SK-N-SH (cell line): ENCODE results near the gene COX8A. TPM values are rescaled to one million over a fixed set of nuclear protein-coding genes. Genes with fewer than 3 reads are reported as not detected.

Experiments
- CTCF ChIA-PET: fragments of 300-600, 350-600 bp; formaldehyde crosslinking; extraction: SDS; loops from one replicate; lab custom pipeline; 2021; lab: Yijun Ruan, JAX
- POLR2A ChIA-PET: fragments of 350-600 bp; sonication (Branson Sonifier 250); formaldehyde crosslinking; extraction: SDS; loops from one replicate; lab custom pipeline; 2020; ENCODE audit warnings: antibody characterized with exemption, inconsistent platforms; lab: Yijun Ruan, JAX
- DNase-seq: peaks from one replicate; pipeline ENCODE4 v3.0.0; 2012
- H2AFZ ChIP-seq: fragments of 200-600 bp; sonication (generic); 2 replicates; pipeline ENCODE4 v1.8.1; 2016; ENCODE audit warnings: antibody characterized with exemption, mild to moderate bottlenecking, low read depth
- H3F3A ChIP-seq: fragments of 200-600 bp; sonication (generic); replicated peaks from 2 replicates; pipeline ENCODE3; 2016; ENCODE audit warnings: antibody characterized with exemption, mild to moderate bottlenecking; ENCODE audit not compliant: insufficient read depth
- H3K27ac ChIP-seq, 2 experiments: fragments of 200-500 bp in 1 of 2; fragments of 200-600 bp in 1 of 2; sonication (Bioruptor generic) in 1 of 2; sonication (generic), shearing (Covaris generic) in 1 of 2; 2 replicates each; pipeline versions ENCODE4 v1.5.1 to v1.6.1; 2014 to 2016; ENCODE audit warnings: low read depth in 2 of 2, inconsistent platforms in 1 of 2, low read length in 1 of 2, mild to moderate bottlenecking in 1 of 2, mixed read lengths in 1 of 2
- H3K27me3 ChIP-seq: fragments of 200-600 bp; sonication (generic), shearing (Covaris generic); 2 replicates; pipeline ENCODE4 v1.6.1; 2016; ENCODE audit warnings: mixed run types; ENCODE audit not compliant: insufficient read depth
- H3K36me3 ChIP-seq, 2 experiments: fragments of 200-500 bp in 1 of 2; fragments of 200-600 bp in 1 of 2; sonication (Bioruptor generic) in 1 of 2; sonication (generic) in 1 of 2; replicated peaks in 1 of 2; 2 replicates each; pipeline versions ENCODE3 to v1.5.1; 2014 to 2016; ENCODE audit warnings: low read length in 1 of 2, mild to moderate bottlenecking in 1 of 2; ENCODE audit not compliant: insufficient read depth in 2 of 2, control insufficient read depth in 1 of 2
- H3K4me1 ChIP-seq, 2 experiments: fragments of 200-500 bp in 1 of 2; fragments of 200-600 bp in 1 of 2; sonication (Bioruptor generic) in 1 of 2; sonication (generic), shearing (Covaris generic) in 1 of 2; 2 replicates each; pipeline versions ENCODE4 v1.5.1 to v1.6.1; 2014 to 2016; ENCODE audit warnings: low read depth in 1 of 2, low read length in 1 of 2, mixed run types in 1 of 2; ENCODE audit not compliant: insufficient read depth in 2 of 2, control insufficient read depth in 1 of 2
- H3K4me2 ChIP-seq: fragments of 200-600 bp; sonication (generic), shearing (Covaris generic); 2 replicates; pipeline ENCODE4 v1.6.1; 2017; ENCODE audit warnings: mixed run types
- H3K4me3 ChIP-seq, 2 experiments: fragments of 200-500 bp in 1 of 2; fragments of 200-600 bp in 1 of 2; sonication (Bioruptor generic) in 1 of 2; sonication (generic), shearing (Covaris generic) in 1 of 2; 2 replicates each; pipeline versions ENCODE4 v1.5.1 to v1.8.1; 2014 to 2016; ENCODE audit warnings: low read depth in 2 of 2, inconsistent platforms in 1 of 2, low read length in 1 of 2, mild to moderate bottlenecking in 1 of 2, mixed read lengths in 1 of 2, moderate library complexity in 1 of 2
- H3K79me2 ChIP-seq: fragments of 200-600 bp; sonication (generic); 2 replicates; pipeline ENCODE4 v1.8.1; 2017; ENCODE audit warnings: mild to moderate bottlenecking; ENCODE audit not compliant: insufficient read depth
- H3K9ac ChIP-seq: fragments of 200-600 bp; sonication (generic); 2 replicates; pipeline ENCODE4 v1.6.1; 2017; ENCODE audit warnings: mixed run types
- H3K9me2 ChIP-seq: fragments of 200-600 bp; sonication (generic); 2 replicates; pipeline ENCODE4 v1.6.1; 2017; ENCODE audit warnings: mixed run types
- H3K9me3 ChIP-seq: fragments of 200-600 bp; sonication (generic); 2 replicates; pipeline ENCODE4 v1.6.1; 2017; ENCODE audit warnings: mixed run types, mild to moderate bottlenecking, moderate library complexity
- H4K20me1 ChIP-seq: fragments of 200-600 bp; sonication (generic); 2 replicates; pipeline ENCODE4 v1.6.1; 2017; ENCODE audit warnings: mild to moderate bottlenecking, mixed run types; ENCODE audit not compliant: insufficient read depth
- CHD2 ChIP-seq: fragments of 150-350 bp; IDR thresholded peaks from 2 replicates; pipeline ENCODE4 v1.6.1; 2018; ENCODE audit warnings: low read length; ENCODE audit not compliant: partially characterized antibody
- ELF1 ChIP-seq: IDR thresholded peaks from 2 replicates; pipeline ENCODE4 v1.4.0; 2012
- EP300 ChIP-seq, 2 experiments: IDR thresholded peaks; 2 replicates each; pipeline versions ENCODE4 v1.4.0 to v1.6.1; 2012; ENCODE audit warnings: borderline replicate concordance in 1 of 2, low read depth in 1 of 2, low read length in 1 of 2
- EZH2phosphoT487 ChIP-seq: fragments of 200-600 bp; sonication (generic); IDR thresholded peaks from 2 replicates; pipeline ENCODE4 v1.6.1; 2017; ENCODE audit warnings: low read depth, mixed run types, mild to moderate bottlenecking, antibody characterized with exemption, moderate library complexity, borderline replicate concordance
- FOSL2 ChIP-seq: IDR thresholded peaks from 2 replicates; pipeline ENCODE4 v1.4.0; 2012; ENCODE audit warnings: low read depth, mild to moderate bottlenecking, moderate library complexity, borderline replicate concordance
- FOXJ3 ChIP-seq: sonication (generic); formaldehyde crosslinking; IDR thresholded peaks from 2 replicates; pipeline ENCODE4 v1.5.1; 2020; ENCODE audit warnings: mild to moderate bottlenecking, missing genetic modification reagents
- FOXM1 ChIP-seq: IDR thresholded peaks from 2 replicates; pipeline ENCODE4 v1.4.0; 2012; ENCODE audit warnings: low read depth, mild to moderate bottlenecking
- GABPA ChIP-seq: IDR thresholded peaks from 2 replicates; pipeline ENCODE4 v1.4.0; 2012; ENCODE audit warnings: low read depth, mild to moderate bottlenecking
- GATA2 ChIP-seq: sonication (generic); formaldehyde crosslinking; IDR thresholded peaks from 2 replicates; pipeline ENCODE4 v1.5.0; 2020; ENCODE audit warnings: mild to moderate bottlenecking, missing genetic modification reagents
- MEF2A ChIP-seq: IDR thresholded peaks from 2 replicates; pipeline ENCODE4 v1.4.0; 2012; ENCODE audit warnings: low read depth, borderline replicate concordance
- NFIC ChIP-seq: IDR thresholded peaks from 2 replicates; pipeline ENCODE4 v1.4.0; 2012; ENCODE audit warnings: borderline replicate concordance
- NRF1 ChIP-seq: IDR thresholded peaks from 2 replicates; pipeline ENCODE4 v1.6.1; 2012; ENCODE audit warnings: low read depth, mild to moderate bottlenecking, low read length
- POLR2AphosphoS5 ChIP-seq: IDR thresholded peaks from 2 replicates; pipeline ENCODE4 v1.6.1; 2012; ENCODE audit warnings: low read depth, low read length
- RAD21 ChIP-seq: IDR thresholded peaks from 2 replicates; pipeline ENCODE4 v1.6.1; 2012; ENCODE audit warnings: mild to moderate bottlenecking, low read length
- RCOR1 ChIP-seq: fragments of 150-350 bp; IDR thresholded peaks from 2 replicates; pipeline ENCODE4 v1.6.1; 2017; ENCODE audit warnings: antibody characterized with exemption, low read length
- RFX5 ChIP-seq: IDR thresholded peaks from 2 replicates; pipeline ENCODE4 v1.6.1; 2012; ENCODE audit warnings: mild to moderate bottlenecking, improper control_type of control experiment, low read length
- RXRA ChIP-seq: IDR thresholded peaks from 2 replicates; pipeline ENCODE4 v1.4.0; 2012; ENCODE audit warnings: low read depth, mild to moderate bottlenecking, borderline replicate concordance
- SIN3A ChIP-seq: IDR thresholded peaks from 2 replicates; pipeline ENCODE4 v1.6.1; 2012; ENCODE audit warnings: low read depth, mild to moderate bottlenecking, low read length, moderate library complexity, borderline replicate concordance
- SMC3 ChIP-seq: IDR thresholded peaks from 2 replicates; pipeline ENCODE4 v1.6.1; 2012; ENCODE audit warnings: low read depth, low read length, improper control_type of control experiment
- TAF1 ChIP-seq: IDR thresholded peaks from 2 replicates; pipeline ENCODE4 v1.6.1; 2012; ENCODE audit warnings: low read depth, mild to moderate bottlenecking, low read length, moderate library complexity, borderline replicate concordance
- TCF12 ChIP-seq: IDR thresholded peaks from 2 replicates; pipeline ENCODE4 v1.4.0; 2012
- TEAD4 ChIP-seq: IDR thresholded peaks from 2 replicates; pipeline ENCODE4 v1.4.0; 2012; ENCODE audit warnings: mild to moderate bottlenecking, borderline replicate concordance; ENCODE audit not compliant: insufficient read depth
- YY1 ChIP-seq: IDR thresholded peaks from 2 replicates; pipeline ENCODE4 v1.4.0; 2012; ENCODE audit warnings: low read depth, mild to moderate bottlenecking
- WGBS: methylation state at CpG from one replicate; pipeline ENCODE4 v1.1.6; 2017; ENCODE audit warnings: low lambda C conversion rate; 5-methylcytosine and 5-hydroxymethylcytosine counted together
- polyA plus RNA-seq, 3 experiments: library from polyadenylated mRNA; depleted of rRNA; stranded (reverse); fragments of >200 nt; gene quantifications; 2 replicates each; pipeline ENCODE4 v1.2.3, GENCODE V29; 2012
- TF ChIP-seq, protein P1 (sequence below): fragments of 150-350 bp; IDR thresholded peaks from 2 replicates; pipeline ENCODE4 v1.6.1; 2017; ENCODE audit warnings: antibody characterized with exemption, low read length, low read depth, borderline replicate concordance
- TF ChIP-seq, protein P2 (sequence below): IDR thresholded peaks from 2 replicates; pipeline ENCODE4 v1.4.0; 2012; ENCODE audit warnings: low read depth, borderline replicate concordance
- TF ChIP-seq, protein P3 (sequence below): IDR thresholded peaks from 2 replicates; pipeline ENCODE4; 2012
- TF ChIP-seq, protein P4 (sequence below): IDR thresholded peaks from 2 replicates; pipeline ENCODE4 v1.4.0; 2012; ENCODE audit warnings: low read depth
- TF ChIP-seq, protein P5 (sequence below): IDR thresholded peaks from 2 replicates; pipeline ENCODE4 v1.4.0; 2012; ENCODE audit warnings: low read depth, borderline replicate concordance

The COX8A gene
- polyA plus RNA-seq, 1 of the 3 experiments (the other 2 are of a cell fraction), result 824 TPM

DNA sequence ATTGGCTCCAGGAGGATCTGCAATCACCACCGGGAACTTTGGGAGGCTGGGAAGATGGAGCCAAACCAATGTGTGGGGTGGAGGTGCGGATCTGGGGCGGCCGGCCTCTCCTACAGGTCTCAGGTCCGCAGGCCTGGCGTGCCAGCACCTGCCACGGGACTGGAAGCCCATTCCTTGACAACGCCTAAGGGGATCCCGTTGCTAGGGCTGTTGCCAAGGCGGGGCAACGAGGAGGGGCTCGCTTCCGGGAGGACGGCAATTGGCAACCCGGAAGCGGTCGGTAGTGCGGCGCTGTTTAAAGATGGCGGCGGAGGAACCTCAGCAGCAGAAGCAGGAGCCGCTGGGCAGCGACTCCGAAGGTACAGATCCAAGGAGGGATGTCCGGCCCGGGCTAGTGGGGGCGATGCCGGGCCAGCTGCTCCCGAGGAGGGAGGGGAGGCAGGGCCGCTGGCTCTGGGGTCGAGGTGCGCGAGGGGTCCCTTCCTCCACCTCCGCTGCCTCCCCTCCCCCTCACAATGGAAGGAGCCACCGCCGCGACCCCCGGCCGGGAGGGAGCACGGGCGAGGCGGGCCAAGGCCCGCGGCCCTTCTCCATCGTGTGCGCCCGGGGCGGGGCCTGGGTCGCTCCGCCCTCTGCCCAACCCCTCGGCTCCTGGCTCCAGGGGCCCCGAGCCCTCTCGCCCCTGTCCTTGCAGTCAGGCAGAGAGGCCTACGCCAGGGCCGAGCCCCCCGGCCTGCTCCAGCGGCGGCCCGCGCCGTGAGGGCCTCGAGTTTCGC lies 11.9 kb downstream of the COX8A start, which contains the start of gene OTUB1:
OTUB1 (plus strand) TSS at position 283 of the 776 bp plus-strand sequence; CDS start at position 302, 19 bp downstream.
- H3K27ac ChIP-seq, result peak within 1 kb of the TSS; percentile 81 to 93
- WGBS, result 0% methylated on average over 19 of the region's 63 CpGs
- peaks cover 11% of the 10 kb centered on the region for H3F3A ChIP-seq
- peak within 1 kb of the TSS; percentile 79 to 93 for H3K4me3 ChIP-seq
- peak within 1 kb of the TSS; percentile 92 for H3K9ac ChIP-seq
- H4K20me1 ChIP-seq, result peaks cover 11% of the 10 kb centered on the region
- CTCF ChIA-PET, result interaction anchor here (0.7 to 0.9 kb wide), 3 partner anchors 31 to 159 kb away, joined by 3 to 4 read pairs (median 3); no protein-coding TSS in a partner anchor
- H3K36me3 ChIP-seq, result peaks cover 14 to 19% of the 10 kb centered on the region in 2 experiments
- peak; percentile 97 for DNase-seq
- peaks cover 64% of the 10 kb centered on the region for H3K79me2 ChIP-seq
- H3K9me2 ChIP-seq, result no peaks in the 10 kb centered on the region
- no peaks in the 10 kb centered on the region for H3K9me3 ChIP-seq
- peak within 1 kb of the TSS; percentile 94 for H2AFZ ChIP-seq
- H3K4me1 ChIP-seq, result peaks cover 7 to 17% of the 10 kb centered on the region in 2 experiments
- POLR2A ChIA-PET, result interaction anchor here (0.6 to 1.2 kb wide), 2 partner anchors 9 to 148 kb away, joined by 3 to 5 read pairs; partner anchors contain the start of gene MARK2
- H3K27me3 ChIP-seq, result no peaks in the 10 kb centered on the region
- H3K4me2 ChIP-seq, result peak within 1 kb of the TSS; percentile 93
- TF ChIP-seq YY1 (peak; percentile 94), NRF1 (no peak), GATA2 (CRISPR knock-in tag) (no peak), NFIC (no peak), GABPA (peak; percentile 92), RCOR1 (no peak; the same call in 1 of the 2 replicates), TAF1 (peak; percentile 97), SMC3 (no peak), SIN3A (peak; percentile 48; the same call in 1 of the 2 replicates), POLR2AphosphoS5 (peak; percentile 84), TEAD4 (no peak), CHD2 (peak; percentile 79), RXRA (no peak), RFX5 (no peak), RAD21 (no peak), TCF12 (no peak), MEF2A (no peak), ELF1 (peak; percentile 92), EP300 (IDR thresholded peaks at IDR 0.05; ENCODE audit: borderline replicate concordance in 1 of 2, low read depth in 1 of 2, low read length in 1 of 2) (no peak), EZH2phosphoT487 (no peak), FOXM1 (no peak), FOSL2 (no peak), FOXJ3 (CRISPR knock-in tag) (no peak)
- TF ChIP-seq, protein P1, sequence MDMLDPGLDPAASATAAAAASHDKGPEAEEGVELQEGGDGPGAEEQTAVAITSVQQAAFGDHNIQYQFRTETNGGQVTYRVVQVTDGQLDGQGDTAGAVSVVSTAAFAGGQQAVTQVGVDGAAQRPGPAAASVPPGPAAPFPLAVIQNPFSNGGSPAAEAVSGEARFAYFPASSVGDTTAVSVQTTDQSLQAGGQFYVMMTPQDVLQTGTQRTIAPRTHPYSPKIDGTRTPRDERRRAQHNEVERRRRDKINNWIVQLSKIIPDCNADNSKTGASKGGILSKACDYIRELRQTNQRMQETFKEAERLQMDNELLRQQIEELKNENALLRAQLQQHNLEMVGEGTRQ, result no peak
- TF ChIP-seq, protein P2, sequence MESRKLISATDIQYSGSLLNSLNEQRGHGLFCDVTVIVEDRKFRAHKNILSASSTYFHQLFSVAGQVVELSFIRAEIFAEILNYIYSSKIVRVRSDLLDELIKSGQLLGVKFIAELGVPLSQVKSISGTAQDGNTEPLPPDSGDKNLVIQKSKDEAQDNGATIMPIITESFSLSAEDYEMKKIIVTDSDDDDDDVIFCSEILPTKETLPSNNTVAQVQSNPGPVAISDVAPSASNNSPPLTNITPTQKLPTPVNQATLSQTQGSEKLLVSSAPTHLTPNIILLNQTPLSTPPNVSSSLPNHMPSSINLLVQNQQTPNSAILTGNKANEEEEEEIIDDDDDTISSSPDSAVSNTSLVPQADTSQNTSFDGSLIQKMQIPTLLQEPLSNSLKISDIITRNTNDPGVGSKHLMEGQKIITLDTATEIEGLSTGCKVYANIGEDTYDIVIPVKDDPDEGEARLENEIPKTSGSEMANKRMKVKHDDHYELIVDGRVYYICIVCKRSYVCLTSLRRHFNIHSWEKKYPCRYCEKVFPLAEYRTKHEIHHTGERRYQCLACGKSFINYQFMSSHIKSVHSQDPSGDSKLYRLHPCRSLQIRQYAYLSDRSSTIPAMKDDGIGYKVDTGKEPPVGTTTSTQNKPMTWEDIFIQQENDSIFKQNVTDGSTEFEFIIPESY, result no peak
- TF ChIP-seq, protein P3, sequence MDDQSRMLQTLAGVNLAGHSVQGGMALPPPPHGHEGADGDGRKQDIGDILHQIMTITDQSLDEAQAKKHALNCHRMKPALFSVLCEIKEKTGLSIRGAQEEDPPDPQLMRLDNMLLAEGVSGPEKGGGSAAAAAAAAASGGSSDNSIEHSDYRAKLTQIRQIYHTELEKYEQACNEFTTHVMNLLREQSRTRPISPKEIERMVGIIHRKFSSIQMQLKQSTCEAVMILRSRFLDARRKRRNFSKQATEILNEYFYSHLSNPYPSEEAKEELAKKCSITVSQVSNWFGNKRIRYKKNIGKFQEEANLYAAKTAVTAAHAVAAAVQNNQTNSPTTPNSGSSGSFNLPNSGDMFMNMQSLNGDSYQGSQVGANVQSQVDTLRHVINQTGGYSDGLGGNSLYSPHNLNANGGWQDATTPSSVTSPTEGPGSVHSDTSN, result no peak
- TF ChIP-seq, protein P4, sequence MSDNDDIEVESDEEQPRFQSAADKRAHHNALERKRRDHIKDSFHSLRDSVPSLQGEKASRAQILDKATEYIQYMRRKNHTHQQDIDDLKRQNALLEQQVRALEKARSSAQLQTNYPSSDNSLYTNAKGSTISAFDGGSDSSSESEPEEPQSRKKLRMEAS, result 0 out of 2 replicates have a peak, but pooled peaks have one; percentile 36
- TF ChIP-seq, protein P5, sequence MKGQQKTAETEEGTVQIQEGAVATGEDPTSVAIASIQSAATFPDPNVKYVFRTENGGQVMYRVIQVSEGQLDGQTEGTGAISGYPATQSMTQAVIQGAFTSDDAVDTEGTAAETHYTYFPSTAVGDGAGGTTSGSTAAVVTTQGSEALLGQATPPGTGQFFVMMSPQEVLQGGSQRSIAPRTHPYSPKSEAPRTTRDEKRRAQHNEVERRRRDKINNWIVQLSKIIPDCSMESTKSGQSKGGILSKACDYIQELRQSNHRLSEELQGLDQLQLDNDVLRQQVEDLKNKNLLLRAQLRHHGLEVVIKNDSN, result no peak
